ENCODE data around the gene CLCNKA.
"Not testable (repeated sequence)": the region's sequence is repeated elsewhere in the genome, so short reads cannot be mapped to it uniquely, and the experiment has no call there.

CLCNKA gene

GRCh38 chr1:16062687-16063075 is 40.8 kb downstream of the CLCNKA start:
- CTCF ChIA-PET; POLR2A ChIA-PET; H3K4me3 ChIP-seq (ENCODE audit: control insufficient read depth in 1 of 7, extremely low read depth in 1 of 7, insufficient read depth in 4 of 7, low read depth in 2 of 7, low read length in 6 of 7); DNase-seq; H3K36me3 ChIP-seq (ENCODE audit: control insufficient read depth in 4 of 4, insufficient read depth in 4 of 4, low read length in 3 of 4); H3K9me3 ChIP-seq (ENCODE audit: control extremely low read depth in 1 of 5, control insufficient read depth in 4 of 5, insufficient read depth in 2 of 5, low read depth in 1 of 5, low read length in 4 of 5); H3K27ac ChIP-seq (ENCODE audit: insufficient read depth in 1 of 2, low read depth in 1 of 2, low read length in 2 of 2, poor library complexity in 1 of 2, severe bottlenecking in 2 of 2): not testable (repeated sequence)
- 100% methylated on average over 8 of the region's 9 CpGs for WGBS (ENCODE audit: insufficient coverage)
- peaks cover 0 to 10% (median 4%) of the 10 kb centered on the region in 4 experiments for H3K4me1 ChIP-seq (ENCODE audit: control extremely low read depth in 1 of 4, control insufficient read depth in 4 of 4, insufficient read depth in 4 of 4, low read length in 3 of 4)
- peaks cover 0 to 22% (median 8%) of the 10 kb centered on the region in 5 experiments for H3K27me3 ChIP-seq (replicated peaks in 2 of 5; ENCODE audit: control insufficient read depth in 4 of 5, insufficient read depth in 5 of 5, low read length in 4 of 5)

DNA sequence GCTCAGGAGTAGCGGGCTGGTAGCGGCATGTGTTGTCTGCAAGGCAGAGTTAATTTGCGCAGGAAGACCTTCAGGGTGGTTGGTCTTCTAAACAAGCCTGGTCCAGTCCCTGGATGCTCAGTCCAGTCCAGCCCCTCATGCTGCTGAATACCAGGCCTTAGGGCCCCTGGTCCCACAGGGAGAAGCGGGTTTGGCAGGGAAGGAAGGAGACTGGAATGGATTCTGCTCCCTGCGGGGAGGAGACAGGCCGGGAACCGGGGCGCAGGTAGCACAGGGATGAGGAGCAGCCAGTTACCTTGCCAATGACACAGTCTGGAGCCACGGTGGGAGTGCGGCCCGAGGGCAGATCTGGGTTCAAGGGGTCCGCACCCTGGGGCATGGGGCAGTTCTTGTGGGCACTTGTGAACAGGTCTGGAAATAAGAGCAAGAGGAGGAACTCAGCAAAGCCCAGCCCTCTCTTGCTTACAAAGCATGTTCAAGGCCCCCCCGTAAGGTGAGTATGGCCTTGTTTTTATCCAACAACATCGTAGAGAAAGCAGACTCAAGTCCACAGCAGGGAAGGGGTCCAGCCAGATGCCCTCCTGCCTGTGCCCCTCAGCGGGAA is 41.5 kb downstream of the CLCNKA start:
- WGBS (ENCODE audit: insufficient coverage): 95% methylated on average over 13 of the region's 15 CpGs
- no peak for DNase-seq
- no peak overlapping the region for H3K27ac ChIP-seq (ENCODE audit: insufficient read depth in 1 of 2, low read depth in 1 of 2, low read length in 2 of 2, poor library complexity in 1 of 2, severe bottlenecking in 2 of 2)
- H3K36me3 ChIP-seq (ENCODE audit: control insufficient read depth in 4 of 4, insufficient read depth in 4 of 4, low read length in 3 of 4): no peaks in the 10 kb centered on the region
- POLR2A ChIA-PET: no interaction called here
- H3K4me3 ChIP-seq (ENCODE audit: control insufficient read depth in 1 of 7, extremely low read depth in 1 of 7, insufficient read depth in 4 of 7, low read depth in 2 of 7, low read length in 6 of 7): no peak overlapping the region
- CTCF ChIA-PET: interaction anchor here (1.1 to 1.6 kb wide), 2 partner anchors 9 to 11 kb away, joined by 5 to 6 read pairs; partner anchors contain the start of gene FAM131C
- peaks cover 0 to 22% (median 10%) of the 10 kb centered on the region in 5 experiments for H3K27me3 ChIP-seq (replicated peaks in 2 of 5; ENCODE audit: control insufficient read depth in 4 of 5, insufficient read depth in 5 of 5, low read length in 4 of 5)
- no peaks in the 10 kb centered on the region for H3K9me3 ChIP-seq (ENCODE audit: control extremely low read depth in 1 of 5, control insufficient read depth in 4 of 5, insufficient read depth in 2 of 5, low read depth in 1 of 5, low read length in 4 of 5)
- peaks cover 0 to 10% (median 4%) of the 10 kb centered on the region in 4 experiments for H3K4me1 ChIP-seq (ENCODE audit: control extremely low read depth in 1 of 4, control insufficient read depth in 4 of 4, insufficient read depth in 4 of 4, low read length in 3 of 4)

- 65% methylated on average over 8 of the region's 9 CpGs for WGBS (ENCODE audit: insufficient coverage)
- DNase-seq: no peak
- no peaks in the 10 kb centered on the region for H3K36me3 ChIP-seq (ENCODE audit: control insufficient read depth in 4 of 4, insufficient read depth in 4 of 4, low read length in 3 of 4)
- CTCF ChIA-PET: interaction anchor here (1.1 to 1.6 kb wide), 3 partner anchors 9 to 14 kb away, joined by 5 to 6 read pairs (median 6); partner anchors contain the start of gene FAM131C
- no peaks in the 10 kb centered on the region for H3K9me3 ChIP-seq (ENCODE audit: control extremely low read depth in 1 of 5, control insufficient read depth in 4 of 5, insufficient read depth in 2 of 5, low read depth in 1 of 5, low read length in 4 of 5)
- POLR2A ChIA-PET: no interaction called here
- peaks cover 0 to 22% (median 10%) of the 10 kb centered on the region in 5 experiments for H3K27me3 ChIP-seq (replicated peaks in 2 of 5; ENCODE audit: control insufficient read depth in 4 of 5, insufficient read depth in 5 of 5, low read length in 4 of 5)
- H3K4me3 ChIP-seq (ENCODE audit: control insufficient read depth in 1 of 7, extremely low read depth in 1 of 7, insufficient read depth in 4 of 7, low read depth in 2 of 7, low read length in 6 of 7): no peak overlapping the region
- H3K27ac ChIP-seq (ENCODE audit: insufficient read depth in 1 of 2, low read depth in 1 of 2, low read length in 2 of 2, poor library complexity in 1 of 2, severe bottlenecking in 2 of 2): no peak overlapping the region
- H3K4me1 ChIP-seq (ENCODE audit: control extremely low read depth in 1 of 4, control insufficient read depth in 4 of 4, insufficient read depth in 4 of 4, low read length in 3 of 4): peaks cover 0 to 10% (median 4%) of the 10 kb centered on the region in 4 experiments
These were observed 42.1 kb downstream of the CLCNKA start for GRCh38 chr1:16063921-16064320.

DNA sequence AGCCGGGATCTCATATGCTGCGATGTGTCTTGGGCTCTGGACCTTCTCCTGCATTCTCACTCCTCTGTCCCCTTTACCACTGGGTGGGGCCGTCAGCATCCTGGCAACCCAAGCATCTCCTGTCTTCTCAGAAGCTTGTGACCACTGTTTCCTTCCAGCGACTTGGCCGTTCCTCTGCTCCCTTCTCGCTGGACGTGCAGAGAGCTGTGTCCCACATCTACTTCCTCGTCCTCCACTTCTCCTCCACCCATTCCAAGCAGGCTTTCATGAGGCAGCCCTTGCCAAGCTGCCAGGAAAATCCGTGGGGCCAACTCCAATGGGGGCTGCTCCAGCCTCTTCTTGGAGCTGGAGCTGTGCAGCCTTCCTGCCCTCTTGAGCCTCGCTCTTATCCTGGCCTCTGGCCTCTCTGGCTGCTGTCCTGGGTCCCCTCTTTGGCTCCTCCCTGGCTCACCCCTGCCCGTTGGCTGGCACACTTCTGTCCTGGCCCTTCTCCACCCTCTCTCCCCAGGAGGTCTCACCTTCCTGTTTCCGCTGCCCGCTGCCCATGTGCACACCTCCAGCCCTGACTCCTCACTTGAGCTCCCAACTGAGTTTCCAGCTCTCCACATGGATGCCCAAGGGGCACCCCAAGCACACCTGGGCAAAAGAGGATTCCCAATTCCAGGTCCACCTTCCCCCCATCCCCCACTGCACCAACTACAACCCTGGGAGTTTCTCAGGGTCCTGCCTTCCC is 42.9 kb downstream of the CLCNKA start:
- DNase-seq: no peak
- Histone ChIP-seq H3K27me3 (replicated peaks in 2 of 5; ENCODE audit: control insufficient read depth in 4 of 5, insufficient read depth in 5 of 5, low read length in 4 of 5) (peaks cover 0 to 22% (median 10%) of the 10 kb centered on the region in 5 experiments), H3K4me3 (ENCODE audit: control insufficient read depth in 1 of 7, extremely low read depth in 1 of 7, insufficient read depth in 4 of 7, low read depth in 2 of 7, low read length in 6 of 7) (no peak overlapping the region), H3K36me3 (ENCODE audit: control insufficient read depth in 4 of 4, insufficient read depth in 4 of 4, low read length in 3 of 4) (no peaks in the 10 kb centered on the region), H3K4me1 (ENCODE audit: control extremely low read depth in 1 of 4, control insufficient read depth in 4 of 4, insufficient read depth in 4 of 4, low read length in 3 of 4) (peaks cover 0 to 10% (median 4%) of the 10 kb centered on the region in 4 experiments), H3K27ac (ENCODE audit: insufficient read depth in 1 of 2, low read depth in 1 of 2, low read length in 2 of 2, poor library complexity in 1 of 2, severe bottlenecking in 2 of 2) (no peak overlapping the region), H3K9me3 (ENCODE audit: control extremely low read depth in 1 of 5, control insufficient read depth in 4 of 5, insufficient read depth in 2 of 5, low read depth in 1 of 5, low read length in 4 of 5) (no peaks in the 10 kb centered on the region)
- CTCF ChIA-PET: interaction anchor here (0.6 to 1.6 kb wide), 5 partner anchors 8 to 56 kb away, joined by 3 to 6 read pairs (median 6); partner anchors contain the start of gene FAM131C
- WGBS (ENCODE audit: insufficient coverage): 38% methylated on average over 13 of the region's 13 CpGs
- POLR2A ChIA-PET: no interaction called here

DNA sequence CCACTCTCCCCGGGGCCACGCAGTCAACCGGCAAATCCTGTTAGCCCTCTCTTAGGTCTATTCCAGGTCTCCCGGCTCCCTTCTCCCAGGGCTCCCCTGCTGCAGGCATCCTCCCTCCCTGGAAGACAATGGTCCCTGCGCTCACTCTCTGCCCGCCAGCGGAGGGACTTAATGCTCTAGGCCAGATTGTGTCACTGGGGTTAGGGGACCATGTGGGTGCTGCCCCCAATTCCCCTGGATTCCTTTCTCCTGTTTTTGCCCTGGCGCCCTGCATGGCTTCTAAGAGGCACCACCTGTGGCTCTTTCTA is 43.4 kb downstream of the CLCNKA start:
- ChIA-PET POLR2A (interaction anchor here (0.7 kb wide), 1 partner anchor 138 kb away, joined by 3 read pairs; no protein-coding TSS in a partner anchor), CTCF (interaction anchor here (0.6 to 1.6 kb wide), 3 partner anchors 13 to 56 kb away, joined by 5 to 6 read pairs (median 6); no protein-coding TSS in a partner anchor)
- Histone ChIP-seq H3K9me3 (ENCODE audit: control extremely low read depth in 1 of 5, control insufficient read depth in 4 of 5, insufficient read depth in 2 of 5, low read depth in 1 of 5, low read length in 4 of 5) (no peaks in the 10 kb centered on the region), H3K27me3 (replicated peaks in 2 of 5; ENCODE audit: control insufficient read depth in 4 of 5, insufficient read depth in 5 of 5, low read length in 4 of 5) (peaks cover 0 to 22% (median 10%) of the 10 kb centered on the region in 5 experiments), H3K27ac (ENCODE audit: insufficient read depth in 1 of 2, low read depth in 1 of 2, low read length in 2 of 2, poor library complexity in 1 of 2, severe bottlenecking in 2 of 2) (no peak overlapping the region), H3K4me1 (ENCODE audit: control extremely low read depth in 1 of 4, control insufficient read depth in 4 of 4, insufficient read depth in 4 of 4, low read length in 3 of 4) (peaks cover 0 to 14% (median 5%) of the 10 kb centered on the region in 4 experiments), H3K4me3 (ENCODE audit: control insufficient read depth in 1 of 7, extremely low read depth in 1 of 7, insufficient read depth in 4 of 7, low read depth in 2 of 7, low read length in 6 of 7) (no peak overlapping the region), H3K36me3 (ENCODE audit: control insufficient read depth in 4 of 4, insufficient read depth in 4 of 4, low read length in 3 of 4) (no peaks in the 10 kb centered on the region)
- 100% methylated on average over 4 of the region's 8 CpGs for WGBS (ENCODE audit: insufficient coverage)
- DNase-seq: no peak

DNA sequence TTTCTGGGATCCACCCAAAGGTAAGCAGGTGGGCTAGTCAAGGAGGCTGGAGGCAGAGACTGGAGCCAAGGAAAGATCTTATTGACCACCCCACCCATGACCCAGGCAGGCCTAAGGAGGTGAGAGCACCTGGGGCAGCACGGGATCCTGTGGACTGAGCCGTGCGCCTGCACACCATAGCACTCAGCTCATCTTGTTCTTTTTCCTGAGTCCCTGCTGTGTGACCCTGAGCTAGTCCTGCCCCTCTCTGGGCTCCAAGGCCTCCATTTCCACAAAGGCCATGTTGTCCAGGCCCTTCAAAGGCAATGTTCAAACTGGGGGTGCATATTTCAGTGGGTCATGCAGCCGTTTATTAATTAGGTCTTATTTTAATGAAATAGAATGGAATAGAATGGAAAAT is 44.4 kb downstream of the CLCNKA start:
- Histone ChIP-seq H3K27me3 (replicated peaks in 2 of 5; ENCODE audit: control insufficient read depth in 4 of 5, insufficient read depth in 5 of 5, low read length in 4 of 5) (peaks cover 0 to 22% (median 12%) of the 10 kb centered on the region in 5 experiments), H3K9me3 (ENCODE audit: control extremely low read depth in 1 of 5, control insufficient read depth in 4 of 5, insufficient read depth in 2 of 5, low read depth in 1 of 5, low read length in 4 of 5) (no peaks in the 10 kb centered on the region), H3K4me1 (ENCODE audit: control extremely low read depth in 1 of 4, control insufficient read depth in 4 of 4, insufficient read depth in 4 of 4, low read length in 3 of 4) (peaks cover 0 to 14% (median 5%) of the 10 kb centered on the region in 4 experiments), H3K36me3 (ENCODE audit: control insufficient read depth in 4 of 4, insufficient read depth in 4 of 4, low read length in 3 of 4) (no peaks in the 10 kb centered on the region), H3K27ac (ENCODE audit: insufficient read depth in 1 of 2, low read depth in 1 of 2, low read length in 2 of 2, poor library complexity in 1 of 2, severe bottlenecking in 2 of 2) (no peak overlapping the region), H3K4me3 (ENCODE audit: control insufficient read depth in 1 of 7, extremely low read depth in 1 of 7, insufficient read depth in 4 of 7, low read depth in 2 of 7, low read length in 6 of 7) (no peak overlapping the region)
- POLR2A ChIA-PET: no interaction called here
- CTCF ChIA-PET: interaction anchor here (1.8 to 2.3 kb wide), 2 partner anchors 11 to 13 kb away, joined by 4 to 8 read pairs; no protein-coding TSS in a partner anchor
- WGBS (ENCODE audit: insufficient coverage): 100% methylated on average over 4 of the region's 4 CpGs
- no peak for DNase-seq
